HT-29 (cell line): ENCODE data around the gene WBP4. TPM values are rescaled to one million over a fixed set of nuclear protein-coding genes. Genes with fewer than 3 reads are reported as not detected.

Experiments used
- DNase-seq: peaks from one replicate; pipeline ENCODE4 v3.0.0-alpha.2; 2015; ENCODE audit warnings: low spot score
- total RNA-seq: library from RNA; depleted of rRNA; stranded (reverse); fragments of >200 nt; shearing (Covaris generic); gene quantifications from 2 replicates; pipeline ENCODE4 v1.2.3, GENCODE V29; 2014

The WBP4 gene
- total RNA-seq, 1 experiment from 2014 or later = 3.7 TPM

DNA sequence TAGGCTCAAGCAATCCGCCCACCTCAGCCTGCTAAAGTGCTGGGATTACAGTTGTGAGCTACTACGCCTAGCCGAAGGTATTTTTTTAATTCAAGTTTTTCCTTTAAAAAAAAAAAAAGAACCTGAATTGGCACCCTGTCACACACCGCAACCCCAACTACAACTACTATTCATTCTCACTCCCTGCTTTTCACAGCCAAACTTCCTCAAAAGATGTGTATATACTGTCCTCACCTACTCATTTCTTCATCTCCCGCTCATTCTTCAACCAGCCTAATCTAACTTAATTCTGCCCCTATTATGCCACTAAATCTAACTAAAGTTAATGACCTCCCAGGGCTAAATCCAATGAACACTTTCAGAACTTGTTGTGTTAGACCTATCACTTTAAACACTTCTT is 12.7 kb upstream of the WBP4 start:
- DNase-seq = no peak

DNA sequence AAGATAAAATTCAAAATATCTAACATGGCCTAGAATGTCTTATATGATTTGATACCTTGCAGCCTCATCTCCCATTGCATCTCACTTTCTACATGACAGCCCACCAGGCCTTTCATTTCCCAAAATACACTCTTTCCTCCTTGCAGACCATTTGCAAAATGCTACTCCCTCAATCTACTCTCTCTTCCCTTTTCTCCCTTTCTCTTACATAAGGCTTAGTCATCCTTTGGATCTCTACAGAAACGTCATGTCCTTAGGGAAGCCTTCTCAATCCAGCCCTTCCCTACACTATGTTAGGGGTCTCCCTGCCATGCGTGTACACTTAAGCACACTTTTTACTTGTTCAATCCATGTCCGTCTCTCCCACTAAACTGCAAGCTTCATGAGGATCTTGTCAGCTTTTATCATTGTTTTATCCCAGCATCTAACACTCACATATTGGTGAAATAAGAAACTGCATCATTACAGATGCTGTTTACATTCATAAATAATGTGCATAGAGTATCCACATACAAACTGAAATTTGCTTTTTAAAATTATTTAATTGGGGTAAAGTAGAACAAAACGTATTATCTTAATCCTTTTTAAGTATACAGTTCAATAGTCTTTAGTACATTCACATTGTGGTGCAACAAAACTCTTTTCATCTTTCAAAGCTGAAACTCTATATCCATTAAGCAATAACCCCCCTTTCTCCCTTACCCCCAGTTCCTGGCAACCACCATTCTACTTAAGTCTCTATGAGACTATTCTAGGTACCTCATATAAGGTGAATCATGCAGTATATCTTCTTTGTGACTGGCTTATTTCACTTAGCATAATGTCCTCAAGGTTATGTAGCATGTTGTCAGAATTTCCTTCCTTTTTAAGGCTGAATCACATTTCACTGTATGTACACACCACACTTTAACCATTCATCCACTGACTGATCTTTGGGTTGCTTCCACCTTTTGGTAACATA is 11.5 kb upstream of the WBP4 start:
- no peak for DNase-seq

DNA sequence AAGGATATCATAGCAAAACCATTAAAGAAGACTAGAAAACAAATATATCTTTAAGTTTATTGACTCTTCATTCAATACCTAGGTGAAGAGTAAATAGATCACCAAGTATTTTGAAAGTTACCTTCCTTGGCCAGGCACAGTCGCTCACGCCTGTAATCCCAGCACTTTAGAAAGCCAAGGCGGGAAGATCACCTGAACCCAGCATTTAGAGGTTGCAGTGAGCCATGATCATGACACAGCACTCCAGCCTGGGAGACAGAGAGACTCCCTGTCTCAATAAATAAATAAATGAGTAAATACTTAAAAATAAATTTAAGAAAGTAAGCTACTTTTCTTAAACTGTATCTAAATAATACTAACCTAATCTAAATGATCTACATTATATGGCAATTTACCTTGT is 8.9 kb upstream of the WBP4 start:
- DNase-seq = no peak

DNA sequence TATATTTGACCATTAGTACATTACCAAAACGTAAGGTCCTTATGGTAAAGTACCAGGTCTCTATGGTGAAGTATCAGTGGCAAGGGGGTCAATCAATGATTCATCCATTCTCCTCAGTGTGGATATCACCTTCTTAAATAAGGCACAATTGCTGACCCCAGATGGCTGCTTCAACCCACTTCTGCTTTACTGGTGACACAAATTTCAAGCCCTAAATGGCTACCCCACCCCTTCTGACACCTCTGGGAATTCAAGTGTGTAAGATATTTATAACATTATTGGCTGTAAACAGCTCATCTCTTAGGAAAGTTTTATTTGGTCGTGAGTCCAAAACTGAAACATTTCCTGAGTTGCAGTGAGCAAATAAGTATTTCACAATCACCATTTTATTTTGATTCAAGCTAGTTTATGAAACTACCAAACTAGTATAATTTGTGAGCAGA is 7.9 kb upstream of the WBP4 start:
- no peak for DNase-seq

DNA sequence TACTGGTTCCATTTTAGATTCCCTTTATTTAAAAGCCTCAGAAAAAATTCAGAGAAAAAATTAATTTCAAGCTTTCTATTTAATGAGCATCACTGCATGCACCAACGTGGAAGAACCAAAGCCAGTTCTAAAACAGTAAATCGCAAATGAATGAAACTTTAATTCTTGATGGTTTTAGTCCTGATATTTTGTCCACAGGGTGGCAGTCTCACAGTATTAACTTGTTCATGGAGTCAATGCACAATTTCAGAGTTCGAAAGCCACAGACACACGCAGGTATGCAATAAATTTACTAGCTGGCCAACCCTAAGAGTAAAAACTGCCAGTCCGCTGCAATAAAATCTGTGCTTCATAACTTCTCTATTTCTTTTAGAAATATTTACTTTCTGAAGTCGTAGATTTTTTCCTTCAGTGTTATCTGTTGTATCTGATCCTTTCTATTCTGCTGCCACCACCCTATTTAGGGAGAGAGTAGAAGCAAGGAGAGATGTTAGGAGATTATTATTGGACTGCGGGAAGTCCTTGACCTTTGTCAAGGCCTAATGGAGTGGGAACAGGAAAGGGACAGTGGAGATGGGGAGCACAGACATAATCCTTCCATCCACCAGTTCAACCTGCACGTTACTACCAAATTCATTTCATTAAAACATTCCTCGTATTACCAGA is 7.0 kb upstream of the WBP4 start:
- peak; percentile 94 for DNase-seq

DNA sequence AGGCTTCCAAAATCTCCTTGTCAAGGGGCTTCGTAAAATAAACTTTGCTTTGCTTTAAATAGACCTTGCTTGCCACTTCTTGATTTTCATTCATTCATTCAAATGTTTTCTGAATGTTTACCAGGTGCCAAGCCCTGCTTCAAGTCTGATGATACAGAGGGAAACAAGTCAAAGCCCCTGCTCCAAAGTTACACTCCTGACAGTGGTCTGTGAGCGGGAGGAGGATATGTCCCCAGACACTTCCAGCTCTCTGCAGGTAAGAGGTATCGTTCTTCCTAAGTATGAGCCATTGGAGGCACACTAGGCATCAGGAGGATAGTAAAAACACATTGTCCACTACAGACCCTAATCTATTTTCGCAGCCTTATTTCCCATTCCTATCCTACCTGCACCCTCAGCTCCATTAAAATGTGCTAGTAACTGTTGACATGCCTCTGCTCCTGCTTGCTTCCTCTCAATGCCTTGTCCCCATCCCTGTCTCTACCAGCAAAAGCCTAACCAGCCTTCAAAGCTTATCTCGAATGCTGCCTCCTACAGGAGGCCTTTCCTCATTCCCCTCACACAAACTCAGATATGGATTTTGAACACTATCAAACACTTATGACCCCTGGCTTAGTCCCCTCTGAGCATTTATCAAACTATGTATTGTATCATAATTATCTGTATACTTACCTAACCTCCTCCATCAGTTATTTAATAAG is 6.2 kb upstream of the WBP4 start:
- peak; percentile 38 for DNase-seq

DNA sequence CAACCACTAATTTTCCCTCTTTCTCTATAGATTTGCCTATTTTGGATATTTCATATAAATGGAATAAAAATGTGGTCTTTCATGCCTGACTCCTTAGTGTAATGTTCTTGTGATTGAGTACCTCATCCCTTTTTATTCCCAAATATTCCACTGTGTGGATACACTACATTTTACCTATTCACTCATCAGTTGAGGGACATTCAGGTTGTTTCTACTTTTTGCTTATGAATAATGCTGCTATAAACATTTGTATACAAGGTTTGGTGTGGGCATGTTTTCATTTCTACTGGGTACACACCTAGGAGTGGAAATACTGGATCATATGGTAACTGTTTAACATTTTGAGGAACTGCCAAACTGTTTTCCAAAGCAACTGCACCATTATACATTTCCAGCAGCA is 5.1 kb upstream of the WBP4 start:
- no peak for DNase-seq

DNA sequence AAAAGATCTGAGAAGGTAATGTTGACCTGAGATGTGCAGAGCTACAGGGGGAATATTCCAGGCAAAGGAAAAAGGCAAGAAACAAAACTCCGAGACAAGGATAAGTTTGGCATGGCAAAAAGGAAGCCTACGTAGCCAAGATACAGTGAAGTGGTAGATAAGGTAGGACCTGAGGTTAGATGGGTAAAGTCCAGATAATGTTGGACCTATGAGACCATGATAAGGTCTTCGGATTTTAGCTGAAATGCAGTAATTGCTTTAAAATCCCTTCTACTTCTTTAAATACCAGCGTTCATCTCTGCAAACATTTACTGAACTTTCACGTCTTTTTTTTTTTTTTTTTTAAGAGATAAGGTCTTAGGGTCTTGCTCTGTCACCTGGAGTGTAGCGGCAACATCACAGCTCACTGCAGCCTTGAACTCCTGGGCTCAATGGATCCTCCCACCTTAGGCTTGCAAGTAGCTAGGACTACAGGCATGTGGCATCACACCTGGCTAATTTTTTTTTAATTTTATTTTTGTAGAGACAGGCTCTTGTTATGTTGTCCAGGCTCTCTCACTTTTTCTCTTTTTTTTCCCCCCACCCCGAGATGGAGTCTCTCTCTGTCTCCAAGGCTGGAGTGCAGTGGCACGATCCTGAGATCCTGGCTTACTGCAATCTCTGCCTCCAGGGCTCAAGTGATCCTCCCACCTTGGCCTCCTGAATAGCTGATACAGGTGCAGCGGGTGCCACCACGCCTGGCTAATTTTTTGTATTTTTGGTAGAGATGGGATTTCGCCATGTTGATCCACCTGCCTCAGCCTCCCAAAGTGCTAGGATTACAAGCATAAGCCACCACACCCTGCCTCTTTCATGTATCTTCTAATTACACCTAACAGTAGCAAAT is 4.2 kb upstream of the WBP4 start:
- no peak for DNase-seq

DNA sequence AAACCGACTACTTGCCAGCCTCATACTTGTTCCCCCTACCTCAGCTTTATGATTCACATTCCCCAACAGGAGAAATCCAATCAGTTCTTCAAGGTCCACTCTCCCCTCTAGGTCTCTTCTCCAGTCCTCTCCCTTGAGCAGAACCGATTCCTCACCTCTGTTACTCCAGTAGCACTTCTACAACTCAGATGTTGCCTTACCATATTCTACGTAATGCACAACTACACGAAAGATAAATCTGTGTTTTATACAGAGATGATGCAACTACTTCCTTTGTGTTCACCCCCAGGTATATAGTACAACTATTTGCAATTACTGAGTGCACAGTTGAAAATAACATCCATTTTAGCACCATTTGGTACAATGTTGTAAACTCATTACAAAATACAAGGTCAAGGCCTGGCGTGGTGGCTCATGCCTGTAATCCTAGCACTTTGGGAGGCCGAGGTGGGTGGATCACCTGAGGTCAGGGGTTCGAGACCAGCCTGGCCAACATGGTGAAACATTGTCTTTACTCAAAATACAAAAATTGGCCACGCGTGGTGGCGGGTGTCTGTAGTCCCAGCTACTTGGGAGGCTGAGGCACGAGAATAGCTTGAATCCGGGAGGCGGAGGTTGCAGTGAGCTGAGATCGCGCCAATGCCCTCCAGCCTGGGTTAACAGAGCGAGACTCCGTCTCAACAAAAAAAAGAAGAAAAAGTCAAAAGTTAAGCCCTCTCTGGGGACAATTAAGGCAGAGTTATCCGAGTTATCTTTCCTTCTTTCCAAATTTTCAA is 2.8 kb upstream of the WBP4 start:
- no peak for DNase-seq

DNA sequence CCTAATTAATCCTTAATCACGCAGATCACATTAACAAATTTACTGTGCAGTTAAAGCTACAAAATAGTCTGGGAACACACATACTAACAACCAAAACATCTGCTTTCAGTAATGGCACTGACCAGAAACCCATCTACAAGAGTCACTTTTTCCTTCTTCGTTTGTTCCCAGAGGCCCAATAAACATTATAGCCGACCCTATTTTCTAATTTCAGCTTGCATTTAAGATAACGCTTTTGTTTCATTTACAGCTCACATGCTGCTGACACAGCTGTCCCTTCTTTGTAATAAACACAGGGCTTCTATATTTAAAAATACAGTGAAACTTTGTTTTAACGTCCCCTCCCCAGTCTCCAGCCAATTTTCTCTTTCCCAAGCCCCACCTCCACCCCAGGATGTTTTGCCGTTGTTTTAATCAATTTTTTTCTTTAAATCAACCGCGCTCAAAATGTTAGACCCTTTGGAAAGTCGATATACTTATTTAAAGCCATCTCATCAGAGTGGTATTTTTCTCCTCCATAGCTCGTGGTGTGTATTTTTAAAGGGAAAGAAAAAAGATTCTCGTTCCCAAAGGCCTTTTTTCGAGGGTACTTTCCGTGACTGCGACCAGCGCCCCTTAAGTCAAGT is 1.7 kb upstream of the WBP4 start:
- peak; percentile 62 for DNase-seq

DNA sequence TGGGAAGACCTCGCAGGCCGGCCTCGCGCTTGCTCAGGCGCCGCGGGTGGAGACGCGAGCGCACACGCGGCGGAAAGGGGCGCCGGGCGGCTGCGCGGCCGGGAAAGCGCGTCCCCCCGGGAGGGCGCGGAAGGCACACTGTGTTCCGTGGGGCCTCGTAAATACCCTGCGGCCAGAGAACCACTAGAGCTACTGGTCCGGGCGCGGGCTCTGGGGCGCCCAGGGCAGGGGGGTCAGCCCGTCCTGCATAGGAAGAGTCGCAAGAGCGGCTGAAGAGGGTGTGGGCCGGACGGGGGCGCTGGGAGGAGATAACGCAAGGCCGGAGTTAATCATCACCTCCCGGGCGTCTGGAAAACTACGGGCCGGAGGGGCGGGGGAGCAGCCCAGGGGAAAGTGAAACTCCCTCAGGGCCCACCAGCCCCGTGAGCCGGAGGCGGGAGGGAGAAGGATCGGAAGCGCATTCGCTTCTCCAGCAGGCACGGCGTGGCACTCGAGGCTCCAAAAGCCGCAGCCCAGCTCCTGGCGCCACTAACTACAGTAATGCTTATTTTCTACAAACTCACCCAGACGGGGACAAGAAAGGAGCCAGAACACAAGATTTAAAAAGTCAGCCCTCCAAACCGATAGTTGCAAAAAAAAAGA is 1.1 kb upstream of the WBP4 start:
- DNase-seq = peak; percentile 93

DNA sequence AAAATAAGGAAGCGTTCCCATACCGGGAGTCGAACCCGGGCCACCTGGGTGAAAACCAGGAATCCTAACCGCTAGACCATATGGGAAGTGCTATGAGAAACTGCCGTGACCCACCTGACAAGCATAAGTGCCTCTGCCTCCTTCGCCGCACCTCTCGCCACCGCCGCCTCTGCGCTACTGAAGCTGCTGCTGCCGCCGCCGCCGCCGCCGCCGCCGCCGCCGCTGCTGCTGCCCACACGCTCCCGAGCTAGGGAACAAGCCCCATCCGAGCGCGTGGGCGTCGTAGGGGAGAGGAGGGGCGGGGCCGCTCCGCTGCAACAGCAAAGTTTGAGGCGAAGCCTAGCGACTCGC is 610 bp upstream of the WBP4 start:
- DNase-seq = no peak

DNA sequence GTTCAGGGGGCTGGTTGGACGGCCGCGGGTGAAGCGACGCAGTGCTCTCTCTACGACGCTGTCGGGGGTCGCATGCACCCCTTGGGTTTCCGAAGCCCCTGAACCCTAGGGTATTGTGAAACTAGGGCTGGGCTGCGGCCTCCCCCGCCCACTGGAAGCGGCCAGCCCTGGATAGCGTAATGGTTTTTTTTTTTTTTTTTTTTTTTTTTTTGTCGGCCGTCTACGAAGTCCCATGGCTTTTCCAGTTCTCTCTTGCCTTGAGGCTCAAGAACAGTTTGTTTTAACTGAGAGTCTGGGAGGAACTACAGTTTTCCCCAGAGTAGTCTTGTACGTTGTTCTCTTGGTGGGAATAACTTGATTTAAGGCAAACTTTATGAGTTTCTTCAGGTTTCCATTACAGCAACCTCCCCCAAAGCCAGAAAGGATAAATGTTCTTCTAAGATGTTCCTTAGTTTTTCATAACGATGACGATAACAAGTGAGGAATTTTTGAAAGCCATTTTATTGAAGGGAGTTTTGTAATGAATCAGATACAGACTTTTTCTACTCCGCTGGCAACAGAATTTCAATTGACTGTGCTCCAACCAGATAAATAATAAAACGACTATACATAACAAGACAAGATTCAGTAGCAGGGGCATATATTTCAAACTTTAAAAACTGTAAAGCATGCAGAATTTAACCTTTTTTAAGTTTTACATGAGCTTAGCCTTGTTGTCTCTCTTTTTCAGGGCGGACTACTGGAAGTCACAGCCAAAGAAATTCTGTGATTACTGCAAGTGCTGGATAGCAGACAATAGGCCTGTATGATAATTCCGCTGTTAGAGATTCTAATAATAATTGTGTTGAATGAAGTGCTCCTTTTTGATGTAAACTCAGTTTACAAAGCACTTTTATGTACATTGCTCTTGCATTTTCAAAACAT is 867 bp downstream of the WBP4 start:
- DNase-seq = no peak

DNA sequence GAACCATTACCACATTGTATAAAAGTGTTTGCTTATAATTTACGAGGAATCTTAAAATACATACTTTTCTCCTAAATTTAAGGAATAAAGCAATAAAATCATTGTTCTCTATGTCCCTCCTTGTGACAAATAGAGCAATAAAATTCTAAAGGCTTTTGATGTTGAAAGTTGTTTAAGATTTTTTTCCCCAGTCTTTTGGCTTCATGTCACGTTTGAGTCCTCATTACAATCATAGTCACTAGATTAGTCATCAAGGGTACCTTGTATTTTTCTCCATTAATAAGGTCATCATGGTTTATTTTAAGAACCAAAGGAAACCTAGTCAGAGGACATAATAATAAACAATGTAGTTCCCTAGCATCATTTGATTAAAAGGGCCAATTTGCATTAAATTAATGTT is 3.2 kb downstream of the WBP4 start:
- no peak for DNase-seq

DNA sequence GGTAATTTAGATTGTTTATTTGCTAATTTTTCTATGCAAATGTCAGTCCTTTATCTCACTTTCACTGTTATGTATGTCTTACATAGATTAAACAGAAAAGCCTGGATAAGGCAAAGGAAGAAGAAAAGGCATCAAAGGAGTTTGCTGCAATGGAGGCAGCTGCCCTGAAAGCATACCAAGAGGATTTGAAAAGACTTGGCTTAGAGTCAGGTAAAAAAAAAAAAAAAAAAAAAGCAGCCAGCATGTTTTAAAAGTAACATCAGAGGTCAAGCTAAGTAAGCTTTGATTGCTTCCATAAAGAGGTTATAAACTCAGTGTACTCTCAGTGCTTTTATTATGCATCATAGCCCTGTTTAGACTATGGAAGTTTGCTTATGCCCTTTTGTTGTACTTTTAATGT is 3.8 kb downstream of the WBP4 start:
- DNase-seq = no peak

DNA sequence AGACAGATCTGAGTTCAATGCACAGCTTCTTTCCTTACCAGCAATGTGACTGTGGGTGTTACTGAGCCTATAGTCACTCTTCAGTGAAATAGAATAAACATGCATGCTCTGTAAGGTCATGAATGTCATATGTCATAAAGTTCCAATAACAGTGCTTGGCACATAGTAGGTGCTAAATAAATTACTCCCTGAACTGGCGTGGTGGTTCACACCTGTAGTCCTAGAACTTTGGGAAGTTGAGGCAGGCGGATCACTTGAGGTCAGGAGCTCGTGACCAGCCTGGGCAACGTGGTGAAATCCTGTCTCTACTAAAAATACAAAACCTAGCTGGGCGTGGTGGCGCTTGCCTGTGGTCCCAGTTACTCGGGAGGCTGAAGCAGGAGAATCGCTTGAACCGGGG is 13.2 kb downstream of the WBP4 start:
- no peak for DNase-seq

DNA sequence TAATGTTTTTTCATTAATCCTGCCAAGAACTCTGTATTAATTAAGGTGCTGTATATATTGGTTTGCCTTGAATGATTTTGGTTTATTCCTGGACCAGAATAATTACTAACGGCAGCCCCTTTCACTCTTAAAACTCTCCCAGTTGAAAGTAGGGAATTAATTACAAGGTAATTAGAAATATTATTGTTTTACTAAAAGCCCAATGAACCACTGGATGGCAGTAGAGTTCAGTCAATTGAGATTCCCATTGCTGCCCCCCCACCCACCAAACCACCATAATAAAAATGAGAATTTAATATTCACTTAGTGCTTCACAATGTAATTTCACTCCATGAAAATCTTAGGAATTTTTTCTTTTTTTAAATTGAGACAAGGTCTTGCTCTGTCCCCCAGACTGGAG is 13.7 kb downstream of the WBP4 start:
- peak; percentile 79 for DNase-seq

DNA sequence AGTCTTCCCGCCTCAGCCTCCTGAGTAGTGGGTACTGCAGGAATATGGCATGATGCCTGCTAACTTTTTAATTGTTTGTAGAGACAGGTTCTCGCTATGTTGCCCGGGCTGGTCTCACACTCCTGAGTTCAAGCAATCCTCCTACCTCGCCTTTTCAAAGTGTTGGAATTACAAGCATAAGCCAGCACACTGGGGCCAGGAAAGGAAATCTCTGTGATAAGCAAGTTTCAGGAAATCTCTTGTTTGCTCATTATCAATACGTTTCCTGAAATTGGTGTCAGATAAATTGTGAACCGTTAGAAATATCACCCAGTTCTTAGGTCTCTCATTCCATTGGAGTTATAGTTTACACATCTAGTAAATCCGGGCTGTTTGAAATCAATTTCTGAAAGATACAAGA is 14.2 kb downstream of the WBP4 start:
- no peak for DNase-seq

DNA sequence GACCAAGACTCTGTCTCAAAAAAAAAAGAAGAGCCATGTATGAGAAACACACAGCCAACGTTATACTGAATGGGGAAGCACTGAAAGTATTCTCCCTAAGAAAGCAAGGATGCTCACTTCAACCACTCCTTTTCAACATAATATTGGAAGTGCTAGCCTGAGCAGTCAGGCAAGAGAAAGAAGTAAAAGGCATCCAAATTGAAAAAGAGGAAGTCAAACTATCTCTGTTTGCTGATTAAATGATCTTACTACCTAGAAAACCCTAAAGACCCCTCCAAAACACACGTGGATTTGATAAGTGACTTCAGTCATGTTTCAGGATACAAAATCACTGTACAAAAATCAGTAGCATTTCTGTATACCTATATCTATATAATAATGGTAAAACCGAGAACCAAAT is 16.2 kb downstream of the WBP4 start:
- DNase-seq = no peak
